ENCODE measurements around the gene MTERF2. TPM values are rescaled to one million over a fixed set of nuclear protein-coding genes. Genes with fewer than 3 reads are reported as not detected.

Gene MTERF2
- total and polyA plus RNA-seq, 10 donors: 6.8 to 21.2 (median 9.7) TPM

GRCh38 chr12:106962286-106962685, 24.7 kb downstream of the MTERF2 start:
- Histone ChIP-seq H3K27me3 (replicated peaks in 1 of 7) (no peaks in the 10 kb centered on the region), H3K36me3 (peaks cover 0 to 29% (median 5%) of the 10 kb centered on the region in 6 donors), H3K9me3 (no peaks in the 10 kb centered on the region), H3K4me1 (peaks cover 10 to 43% (median 18%) of the 10 kb centered on the region in 6 donors), H3K27ac (no peak overlapping the region), H3K4me3 (no peak overlapping the region)
- WGBS, 5 donors: 91 to 96% (median 96%) methylated on average over 3 of the region's 3 CpGs
- no peak for TF ChIP-seq POLR2A (IDR thresholded peaks at IDR 0.05)
- TF ChIP-seq POLR2AphosphoS5 (IDR thresholded peaks at IDR 0.05): no peak
- TF ChIP-seq, protein P1, sequence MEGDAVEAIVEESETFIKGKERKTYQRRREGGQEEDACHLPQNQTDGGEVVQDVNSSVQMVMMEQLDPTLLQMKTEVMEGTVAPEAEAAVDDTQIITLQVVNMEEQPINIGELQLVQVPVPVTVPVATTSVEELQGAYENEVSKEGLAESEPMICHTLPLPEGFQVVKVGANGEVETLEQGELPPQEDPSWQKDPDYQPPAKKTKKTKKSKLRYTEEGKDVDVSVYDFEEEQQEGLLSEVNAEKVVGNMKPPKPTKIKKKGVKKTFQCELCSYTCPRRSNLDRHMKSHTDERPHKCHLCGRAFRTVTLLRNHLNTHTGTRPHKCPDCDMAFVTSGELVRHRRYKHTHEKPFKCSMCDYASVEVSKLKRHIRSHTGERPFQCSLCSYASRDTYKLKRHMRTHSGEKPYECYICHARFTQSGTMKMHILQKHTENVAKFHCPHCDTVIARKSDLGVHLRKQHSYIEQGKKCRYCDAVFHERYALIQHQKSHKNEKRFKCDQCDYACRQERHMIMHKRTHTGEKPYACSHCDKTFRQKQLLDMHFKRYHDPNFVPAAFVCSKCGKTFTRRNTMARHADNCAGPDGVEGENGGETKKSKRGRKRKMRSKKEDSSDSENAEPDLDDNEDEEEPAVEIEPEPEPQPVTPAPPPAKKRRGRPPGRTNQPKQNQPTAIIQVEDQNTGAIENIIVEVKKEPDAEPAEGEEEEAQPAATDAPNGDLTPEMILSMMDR (IDR thresholded peaks at IDR 0.05 in 8 of 11, conservative IDR thresholded peaks at IDR 0.05 in 3 of 11): no peak
- intact Hi-C loops (cut with DNase I; ENCODE audit: low total_unique reads): no loop called here
- no peak for DNase-seq

GRCh38 chr12:106960443-106960842, 26.5 kb downstream of the MTERF2 start:
- peaks cover 0 to 15% (median 0%) of the 10 kb centered on the region in 6 donors for H3K36me3 ChIP-seq
- peaks cover 10 to 55% (median 22%) of the 10 kb centered on the region in 6 donors for H3K4me1 ChIP-seq
- DNase-seq: no peak
- intact Hi-C loops (cut with DNase I; ENCODE audit: low total_unique reads): no loop called here
- TF ChIP-seq, protein P1 (IDR thresholded peaks at IDR 0.05 in 8 of 11, conservative IDR thresholded peaks at IDR 0.05 in 3 of 11): no peak
- TF ChIP-seq POLR2AphosphoS5 (IDR thresholded peaks at IDR 0.05) (no peak), POLR2A (IDR thresholded peaks at IDR 0.05) (no peak)
- no peaks in the 10 kb centered on the region for H3K27me3 ChIP-seq (replicated peaks in 1 of 7)
- no peak overlapping the region for H3K4me3 ChIP-seq
- WGBS, 5 donors: 76 to 85% (median 83%) methylated on average over 3 of the region's 3 CpGs
- no peak overlapping the region for H3K27ac ChIP-seq
- H3K9me3 ChIP-seq: no peaks in the 10 kb centered on the region

GRCh38 chr12:106957583-106957982, 29.4 kb downstream of the MTERF2 start:
- H3K9me3 ChIP-seq: no peaks in the 10 kb centered on the region
- WGBS, 5 donors: 6 to 17% (median 9%) methylated on average over 1 of the region's 1 CpG
- DNase-seq: no peak
- H3K36me3 ChIP-seq: peaks cover 0 to 4% (median 0%) of the 10 kb centered on the region in 6 donors
- H3K27ac ChIP-seq: peak overlapping the region in 4 of 8 donors; percentile 95 to 97 (median 96)
- peak overlapping the region in 7 of 8 donors; percentile 3 to 97 (median 90) for H3K4me3 ChIP-seq
- no peak for TF ChIP-seq POLR2AphosphoS5 (IDR thresholded peaks at IDR 0.05)
- TF ChIP-seq, protein P1 (IDR thresholded peaks at IDR 0.05 in 8 of 11, conservative IDR thresholded peaks at IDR 0.05 in 3 of 11): no peak
- no peak for TF ChIP-seq POLR2A (IDR thresholded peaks at IDR 0.05)
- no peaks in the 10 kb centered on the region for H3K27me3 ChIP-seq (replicated peaks in 1 of 7)
- peaks cover 10 to 71% (median 33%) of the 10 kb centered on the region in 6 donors for H3K4me1 ChIP-seq
- intact Hi-C loops (cut with DNase I; ENCODE audit: low total_unique reads): no loop called here

DNA sequence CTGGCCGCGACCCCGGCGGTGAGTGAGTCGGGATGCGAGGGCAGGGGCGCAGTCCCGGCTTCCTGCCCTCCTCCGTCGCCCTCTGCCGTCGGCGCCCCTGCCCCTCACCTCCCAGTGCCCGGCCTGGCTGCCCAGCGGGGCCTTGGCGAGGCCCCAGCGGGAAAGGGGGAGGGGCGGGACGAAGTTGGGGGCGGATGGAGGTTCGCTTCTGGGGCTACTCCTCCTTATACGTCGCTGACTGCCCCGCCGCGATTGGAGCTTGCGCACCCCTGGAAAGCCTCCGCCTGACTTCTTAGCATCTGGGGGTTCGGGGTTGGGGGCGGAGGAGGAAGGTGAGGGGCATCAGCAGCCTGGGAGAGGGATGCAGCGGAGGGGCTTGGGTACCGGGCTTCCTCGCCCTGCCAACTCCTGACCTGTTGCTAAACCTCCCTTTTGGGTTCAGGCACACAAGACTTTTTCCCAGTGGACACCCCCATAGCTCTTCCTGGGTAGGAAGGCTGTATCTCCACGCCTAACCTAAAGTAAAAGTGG, 30.8 kb downstream of the MTERF2 start:
- Histone ChIP-seq H3K27ac (peak overlapping the region; percentile 86 to 97 (median 95)), H3K27me3 (replicated peaks in 1 of 7) (no peaks in the 10 kb centered on the region), H3K4me1 (peaks cover 10 to 63% (median 30%) of the 10 kb centered on the region in 6 donors), H3K4me3 (peak overlapping the region; percentile 72 to 97 (median 88)), H3K36me3 (no peaks in the 10 kb centered on the region), H3K9me3 (no peaks in the 10 kb centered on the region)
- TF ChIP-seq POLR2AphosphoS5 (IDR thresholded peaks at IDR 0.05) (no peak), POLR2A (IDR thresholded peaks at IDR 0.05) (no peak)
- TF ChIP-seq, protein P1 (IDR thresholded peaks at IDR 0.05 in 8 of 11, conservative IDR thresholded peaks at IDR 0.05 in 3 of 11): peak in 3 of 11 experiments; percentile 10 to 23 (median 18)
- peak; percentile 92 for DNase-seq
- intact Hi-C loops (cut with DNase I; ENCODE audit: low total_unique reads): no loop called here
- 0 to 1% (median 1%) methylated on average over 28 to 34 of the region's 34 CpGs for WGBS, 5 donors

All from spleen (tissue), 11 donors.